Panc1 (cell line): ENCODE results near the gene MTMR8. TPM values are rescaled to one million over a fixed set of nuclear protein-coding genes. Genes with fewer than 3 reads are reported as not detected.

Experiments
- ATAC-seq: fragments of 200-7000 bp; cut with Tn5 transposase; 2 replicates; pipeline ENCODE4 v1.9.1; 2020; ENCODE audit warnings: mild to moderate bottlenecking, moderate library complexity
- BruUV-seq: library from RNA; stranded (reverse); fragments of 400-500 nt; replicated peaks from 2 replicates; lab custom pipeline; 2021; lab: Mats Ljungman, UMichigan
- CTCF ChIA-PET: fragments of 300-600 bp; sonication (Branson Sonifier 250); formaldehyde crosslinking; loops from one replicate; lab custom pipeline; 2022; ENCODE audit warnings: antibody characterized with exemption; lab: Charles Lee
- POLR2A ChIA-PET: fragments of 300-600 bp; sonication (Branson Sonifier 250); formaldehyde crosslinking; loops from one replicate; lab custom pipeline; 2022; ENCODE audit warnings: antibody characterized with exemption; lab: Charles Lee
- DNase-seq: peaks from one replicate; pipeline ENCODE4 v3.0.0-alpha.2; 2010; ENCODE audit warnings: low read depth, low spot score
- H3K27ac ChIP-seq: 2 replicates; pipeline ENCODE4 v1.5.1; 2011; ENCODE audit warnings: mild to moderate bottlenecking, low read length, inconsistent platforms
- H3K27me3 ChIP-seq: fragments of 200-500 bp; sonication (Bioruptor generic); 2 replicates; pipeline ENCODE4 v1.6.0; 2014; ENCODE audit warnings: low read length, inconsistent platforms; ENCODE audit not compliant: control insufficient read depth, insufficient read depth
- H3K36me3 ChIP-seq: fragments of 200-500 bp; sonication (Bioruptor generic); 2 replicates; pipeline ENCODE4 v1.5.1; 2014; ENCODE audit warnings: inconsistent platforms, mild to moderate bottlenecking, low read length, moderate library complexity; ENCODE audit not compliant: control insufficient read depth, insufficient read depth
- H3K4me1 ChIP-seq: 2 replicates; pipeline ENCODE4 v1.5.1; 2011; ENCODE audit warnings: inconsistent platforms, mild to moderate bottlenecking, low read length, moderate library complexity; ENCODE audit not compliant: control insufficient read depth, insufficient read depth
- H3K4me3 ChIP-seq, 2 experiments: 2 replicates each; pipeline ENCODE4 v1.5.1; 2011 to 2012; ENCODE audit warnings: low read depth in 2 of 2, low read length in 2 of 2, mild to moderate bottlenecking in 2 of 2, inconsistent platforms in 1 of 2, moderate library complexity in 1 of 2
- H3K9me3 ChIP-seq: fragments of 200-500 bp; sonication (Bioruptor generic); 2 replicates; pipeline ENCODE4 v1.5.1; 2014; ENCODE audit warnings: low read depth, mild to moderate bottlenecking, inconsistent platforms, low read length, moderate library complexity; ENCODE audit not compliant: control insufficient read depth, insufficient read depth
- CTCF ChIP-seq: fragments of 450-650 bp; IDR thresholded peaks from 2 replicates; pipeline ENCODE4 v1.5.1; 2017; ENCODE audit warnings: mild to moderate bottlenecking
- POLR2AphosphoS5 ChIP-seq: IDR thresholded peaks from 2 replicates; pipeline ENCODE4 v1.6.1; 2012; ENCODE audit warnings: mild to moderate bottlenecking, low read depth, low read length, moderate library complexity
- SIN3A ChIP-seq: IDR thresholded peaks from 2 replicates; pipeline ENCODE4 v1.6.1; 2012; ENCODE audit warnings: low read depth, mild to moderate bottlenecking, low read length, moderate library complexity, borderline replicate concordance; ENCODE audit not compliant: insufficient read depth
- TCF7L2 ChIP-seq: IDR thresholded peaks from 2 replicates; pipeline ENCODE4 v1.6.1; 2011; ENCODE audit warnings: mild to moderate bottlenecking, low read depth, low read length, inconsistent platforms
- in situ Hi-C: cut with HindIII; loops from 2 replicates; pipeline ENCODE4 v1.10.0; 2016; ENCODE audit warnings: low sequenced_read_pairs, low pct_unique_long_range_greater_than_20kb
- intact Hi-C: fragments of 100-400 bp; cut with micrococcal nuclease; formaldehyde crosslinking; loops from one replicate; pipeline ENCODE4 v1.10.0; 2022; ENCODE audit not compliant: unreplicated experiment
- total RNA-seq: library from RNA; stranded (reverse); gene quantifications from one replicate; pipeline ENCODE4 v1.2.1, GENCODE V29; 2021; ENCODE audit not compliant: unreplicated experiment
- TF ChIP-seq, protein P1 (sequence below), 2 experiments: IDR thresholded peaks; 2 replicates each; pipeline ENCODE4 v1.6.1; 2011 to 2012; ENCODE audit warnings: low read depth in 2 of 2, control low read depth in 1 of 2, low read length in 1 of 2, mild to moderate bottlenecking in 1 of 2, moderate library complexity in 1 of 2; ENCODE audit not compliant: insufficient read depth in 1 of 2

Gene MTMR8
- total RNA-seq, 1 experiment from 2014 or later, result 1.3 TPM

DNA sequence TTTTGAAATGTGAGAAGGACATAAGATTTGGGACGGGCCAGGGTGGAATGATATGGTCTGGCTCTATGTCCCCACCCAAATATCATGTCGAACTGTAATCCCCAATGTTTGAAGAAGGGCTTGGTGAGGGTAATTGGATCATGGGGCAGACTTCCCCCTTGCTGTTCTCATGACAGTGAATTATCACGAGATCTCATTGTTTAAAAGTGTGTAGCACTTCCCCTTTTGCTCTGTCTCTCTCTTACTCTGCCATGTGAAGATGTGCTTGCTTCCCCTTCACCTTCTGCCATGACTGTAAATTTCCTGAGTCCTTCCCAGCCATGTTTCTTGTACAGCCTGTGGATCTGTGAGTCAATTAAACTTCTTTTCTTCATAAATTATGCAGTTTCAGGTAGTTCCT is 17.5 kb downstream of the MTMR8 start:
- Histone ChIP-seq H3K4me3 (no peak overlapping the region), H3K36me3 (no peaks in the 10 kb centered on the region), H3K27me3 (no peaks in the 10 kb centered on the region), H3K4me1 (no peaks in the 10 kb centered on the region), H3K27ac (no peak overlapping the region), H3K9me3 (no peaks in the 10 kb centered on the region)
- BruUV-seq, result no TSS peak
- DNase-seq (no peak), ATAC-seq (no peak)
- CTCF ChIA-PET, result no interaction called here
- in situ Hi-C loops, result no loop called here
- intact Hi-C loops, result no loop called here
- POLR2A ChIA-PET, result no interaction called here
- TF ChIP-seq TCF7L2, result no peak

- no peaks in the 10 kb centered on the region for H3K9me3 ChIP-seq
- TF ChIP-seq TCF7L2 (no peak), POLR2AphosphoS5 (no peak)
- H3K36me3 ChIP-seq, result no peaks in the 10 kb centered on the region
- intact Hi-C loops, result no loop called here
- H3K27me3 ChIP-seq, result no peaks in the 10 kb centered on the region
- no TSS peak for BruUV-seq
- no peak overlapping the region for H3K27ac ChIP-seq
- H3K4me3 ChIP-seq, result no peak overlapping the region
- no peak for DNase-seq
- POLR2A ChIA-PET, result no interaction called here
- H3K4me1 ChIP-seq, result no peaks in the 10 kb centered on the region
- ATAC-seq, result no peak
- CTCF ChIA-PET, result no interaction called here
- in situ Hi-C loops, result no loop called here
Observed at GRCh38 chrX:64352081-64352480, 43.2 kb downstream of the MTMR8 start.

GRCh38 chrX:64350521-64350920 is 44.7 kb downstream of the MTMR8 start:
- intact Hi-C loops, result no loop called here
- no TSS peak for BruUV-seq
- CTCF ChIA-PET, result no interaction called here

More at GRCh38 chrX:64350521-64350920, 44.7 kb downstream of the MTMR8 start:
- H3K27me3 ChIP-seq, result no peaks in the 10 kb centered on the region
- DNase-seq (no peak), ATAC-seq (no peak)
- H3K27ac ChIP-seq, result no peak overlapping the region
- in situ Hi-C loops, result no loop called here
- H3K36me3 ChIP-seq, result no peaks in the 10 kb centered on the region
- POLR2A ChIA-PET, result no interaction called here
- no peaks in the 10 kb centered on the region for H3K4me1 ChIP-seq
- H3K9me3 ChIP-seq, result no peaks in the 10 kb centered on the region
- no peak for TF ChIP-seq TCF7L2
- TF ChIP-seq, protein P1, sequence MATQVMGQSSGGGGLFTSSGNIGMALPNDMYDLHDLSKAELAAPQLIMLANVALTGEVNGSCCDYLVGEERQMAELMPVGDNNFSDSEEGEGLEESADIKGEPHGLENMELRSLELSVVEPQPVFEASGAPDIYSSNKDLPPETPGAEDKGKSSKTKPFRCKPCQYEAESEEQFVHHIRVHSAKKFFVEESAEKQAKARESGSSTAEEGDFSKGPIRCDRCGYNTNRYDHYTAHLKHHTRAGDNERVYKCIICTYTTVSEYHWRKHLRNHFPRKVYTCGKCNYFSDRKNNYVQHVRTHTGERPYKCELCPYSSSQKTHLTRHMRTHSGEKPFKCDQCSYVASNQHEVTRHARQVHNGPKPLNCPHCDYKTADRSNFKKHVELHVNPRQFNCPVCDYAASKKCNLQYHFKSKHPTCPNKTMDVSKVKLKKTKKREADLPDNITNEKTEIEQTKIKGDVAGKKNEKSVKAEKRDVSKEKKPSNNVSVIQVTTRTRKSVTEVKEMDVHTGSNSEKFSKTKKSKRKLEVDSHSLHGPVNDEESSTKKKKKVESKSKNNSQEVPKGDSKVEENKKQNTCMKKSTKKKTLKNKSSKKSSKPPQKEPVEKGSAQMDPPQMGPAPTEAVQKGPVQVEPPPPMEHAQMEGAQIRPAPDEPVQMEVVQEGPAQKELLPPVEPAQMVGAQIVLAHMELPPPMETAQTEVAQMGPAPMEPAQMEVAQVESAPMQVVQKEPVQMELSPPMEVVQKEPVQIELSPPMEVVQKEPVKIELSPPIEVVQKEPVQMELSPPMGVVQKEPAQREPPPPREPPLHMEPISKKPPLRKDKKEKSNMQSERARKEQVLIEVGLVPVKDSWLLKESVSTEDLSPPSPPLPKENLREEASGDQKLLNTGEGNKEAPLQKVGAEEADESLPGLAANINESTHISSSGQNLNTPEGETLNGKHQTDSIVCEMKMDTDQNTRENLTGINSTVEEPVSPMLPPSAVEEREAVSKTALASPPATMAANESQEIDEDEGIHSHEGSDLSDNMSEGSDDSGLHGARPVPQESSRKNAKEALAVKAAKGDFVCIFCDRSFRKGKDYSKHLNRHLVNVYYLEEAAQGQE (IDR thresholded peaks at IDR 0.05; ENCODE audit: insufficient read depth in 1 of 2, low read depth in 2 of 2, low read length in 1 of 2), result no peak
- TF ChIP-seq CTCF, result no peak
- no peak for TF ChIP-seq SIN3A
- no peak for TF ChIP-seq POLR2AphosphoS5
- no peak overlapping the region for H3K4me3 ChIP-seq
